NOMO-1 treated with dmso at 0.1 percent for 144 hours (cell line): ENCODE results near the gene OXCT2.
A peak's percentile ranks its signal among the peaks of the same experiment; 100 is the strongest.
"Not testable (repeated sequence)": the region's sequence is repeated elsewhere in the genome, so short reads cannot be mapped to it uniquely, and the experiment has no call there.

Source experiments
- DNase-seq: peaks from one replicate; lab custom pipeline; 2025; ENCODE audit not compliant: unreplicated experiment; lab: John Stamatoyannopoulos, UW

OXCT2 gene

GRCh38 chr1:39763619-39764374 is 7.4 kb downstream of the OXCT2 start:
- not testable (repeated sequence) for DNase-seq

GRCh38 chr1:39762550-39763540 is 8.3 kb downstream of the OXCT2 start:
- DNase-seq = no peak

- DNase-seq = no peak
Observed at GRCh38 chr1:39761557-39762260, 9.4 kb downstream of the OXCT2 start.

GRCh38 chr1:39761016-39761415 is 10.1 kb downstream of the OXCT2 start:
- DNase-seq = no peak

GRCh38 chr1:39760074-39761008 is 10.8 kb downstream of the OXCT2 start:
- no peak for DNase-seq

GRCh38 chr1:39759436-39759726 is 11.8 kb downstream of the OXCT2 start:
- no peak for DNase-seq

GRCh38 chr1:39758556-39759435 is 12.4 kb downstream of the OXCT2 start:
- no peak for DNase-seq

- no peak for DNase-seq
Observed at GRCh38 chr1:39757501-39757900, 13.6 kb downstream of the OXCT2 start.

- DNase-seq = no peak
Observed at GRCh38 chr1:39755965-39756659, 15.0 kb downstream of the OXCT2 start.

- DNase-seq = no peak
Observed at GRCh38 chr1:39754906-39755504, 16.1 kb downstream of the OXCT2 start.

- DNase-seq = no peak
Observed at GRCh38 chr1:39754026-39754570, 17.1 kb downstream of the OXCT2 start.

- no peak for DNase-seq
Observed at GRCh38 chr1:39753132-39754025, 17.8 kb downstream of the OXCT2 start.

- no peak for DNase-seq
Observed at GRCh38 chr1:39752703-39753102, 18.4 kb downstream of the OXCT2 start.

- no peak for DNase-seq
Observed at GRCh38 chr1:39751595-39751994, 19.6 kb downstream of the OXCT2 start.

- DNase-seq = no peak
Observed at GRCh38 chr1:39745016-39745670, 26.0 kb downstream of the OXCT2 start.

- peak; percentile 86 for DNase-seq
Observed at GRCh38 chr1:39738622-39739366, 32.4 kb downstream of the OXCT2 start, which contains the start of gene PPIE. PPIE (plus strand) TSS chr1:39738882; CDS start chr1:39738901, 19 bp downstream.
